ENCODE results near the gene TERC.

- no peak for TF ChIP-seq CTCF (IDR thresholded peaks at IDR 0.05)
- TF ChIP-seq POLR2A (IDR thresholded peaks at IDR 0.05) = no peak
Measured at GRCh38 chr3:169739067-169739466, 25.8 kb downstream of the TERC start.
